ENCODE data around the gene JARID2. TPM values are rescaled to one million over a fixed set of nuclear protein-coding genes. Genes with fewer than 3 reads are reported as not detected.
A peak's percentile ranks its signal among the peaks of the same experiment; 100 is the strongest.

The JARID2 gene
- polyA plus RNA-seq, 3 donors = 26.8 to 28.2 (median 28.0) TPM

DNA sequence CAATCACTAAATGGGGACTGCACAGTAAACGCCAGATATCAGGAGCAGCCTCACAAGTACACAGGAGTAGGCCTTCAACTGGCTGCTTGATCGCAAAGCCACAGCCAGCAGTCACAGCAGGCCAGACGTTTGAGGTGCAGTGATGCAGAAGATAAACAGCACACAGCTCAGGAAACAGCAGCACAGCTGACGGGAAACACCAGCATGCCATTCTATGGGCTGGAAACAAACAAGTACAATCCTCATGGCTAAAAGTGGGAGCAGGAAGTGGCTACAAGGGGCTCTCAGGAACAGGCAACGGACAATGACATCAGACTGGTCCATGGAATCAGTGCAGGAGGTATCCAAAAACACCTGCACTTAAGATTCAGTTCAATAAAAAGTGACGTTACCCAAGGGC lies 305.9 kb downstream of the JARID2 start:
- no peak for DNase-seq (ENCODE audit: low read depth in 3 of 3, low spot score in 2 of 3)

DNA sequence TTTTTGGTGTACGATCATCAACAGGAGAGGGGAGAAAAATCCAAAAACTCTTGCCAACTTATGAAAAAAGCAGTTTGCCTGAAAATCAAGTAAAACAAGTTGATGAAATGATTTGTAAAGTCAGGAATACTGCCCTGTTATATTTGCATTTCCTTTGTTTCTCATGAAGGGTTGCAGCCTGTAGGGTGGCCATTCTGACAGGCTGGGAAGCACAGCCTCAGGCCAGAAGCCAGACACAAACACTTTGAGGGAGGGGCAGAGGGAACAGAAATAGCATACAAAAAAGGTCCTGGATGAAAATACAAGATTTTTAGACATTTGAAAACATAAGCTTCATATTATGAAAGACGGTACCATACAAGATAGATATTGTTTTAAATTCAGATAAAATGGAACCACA lies 307.2 kb downstream of the JARID2 start:
- DNase-seq (ENCODE audit: low read depth in 3 of 3, low spot score in 2 of 3) = no peak

DNA sequence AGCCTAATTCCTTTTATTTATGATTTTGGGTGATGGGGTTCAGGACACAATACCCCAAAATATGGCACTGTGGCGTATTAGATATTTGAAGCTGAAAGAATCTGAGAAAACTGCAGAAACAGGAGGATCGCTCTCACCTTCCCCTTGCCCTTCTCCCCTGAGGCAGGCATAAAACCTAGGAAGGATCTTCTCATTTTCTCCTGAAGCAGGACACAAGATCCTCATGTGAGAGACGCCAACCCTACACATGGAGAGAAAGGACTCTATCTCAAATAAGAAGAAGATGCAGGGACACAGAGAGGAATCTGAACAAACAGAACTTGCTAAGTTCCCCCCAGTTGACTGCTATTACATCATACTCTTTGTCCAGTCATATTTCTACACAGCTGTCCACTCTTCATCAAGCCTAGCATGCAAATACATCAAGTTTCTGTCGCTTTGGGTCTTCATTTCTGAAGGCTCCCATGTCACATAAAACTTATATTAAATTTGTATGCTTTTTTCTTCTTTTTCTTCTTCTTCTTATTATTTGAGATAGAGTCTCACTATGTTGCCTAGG lies 307.9 kb downstream of the JARID2 start:
- no peak for DNase-seq (ENCODE audit: low read depth in 3 of 3, low spot score in 2 of 3)

DNA sequence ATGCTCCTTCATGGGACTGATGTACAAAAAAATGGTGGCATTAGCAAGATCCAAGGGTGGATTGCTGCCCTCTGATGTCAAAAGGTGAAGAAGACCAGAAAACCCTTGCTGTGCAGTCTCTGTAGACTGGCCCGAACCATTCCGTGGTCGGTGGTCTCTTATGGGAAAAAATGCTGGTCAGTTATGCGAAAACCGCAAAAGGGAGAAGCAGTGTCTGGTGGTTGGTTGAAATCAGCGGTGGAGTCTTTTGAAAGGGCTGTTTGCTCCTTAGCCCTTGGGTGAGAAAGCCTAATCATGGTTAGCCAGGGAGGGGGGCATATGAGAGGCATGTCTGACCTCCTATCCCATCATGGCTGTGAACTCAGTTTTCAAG lies 308.8 kb downstream of the JARID2 start:
- DNase-seq (ENCODE audit: low read depth in 3 of 3, low spot score in 2 of 3) = no peak

DNA sequence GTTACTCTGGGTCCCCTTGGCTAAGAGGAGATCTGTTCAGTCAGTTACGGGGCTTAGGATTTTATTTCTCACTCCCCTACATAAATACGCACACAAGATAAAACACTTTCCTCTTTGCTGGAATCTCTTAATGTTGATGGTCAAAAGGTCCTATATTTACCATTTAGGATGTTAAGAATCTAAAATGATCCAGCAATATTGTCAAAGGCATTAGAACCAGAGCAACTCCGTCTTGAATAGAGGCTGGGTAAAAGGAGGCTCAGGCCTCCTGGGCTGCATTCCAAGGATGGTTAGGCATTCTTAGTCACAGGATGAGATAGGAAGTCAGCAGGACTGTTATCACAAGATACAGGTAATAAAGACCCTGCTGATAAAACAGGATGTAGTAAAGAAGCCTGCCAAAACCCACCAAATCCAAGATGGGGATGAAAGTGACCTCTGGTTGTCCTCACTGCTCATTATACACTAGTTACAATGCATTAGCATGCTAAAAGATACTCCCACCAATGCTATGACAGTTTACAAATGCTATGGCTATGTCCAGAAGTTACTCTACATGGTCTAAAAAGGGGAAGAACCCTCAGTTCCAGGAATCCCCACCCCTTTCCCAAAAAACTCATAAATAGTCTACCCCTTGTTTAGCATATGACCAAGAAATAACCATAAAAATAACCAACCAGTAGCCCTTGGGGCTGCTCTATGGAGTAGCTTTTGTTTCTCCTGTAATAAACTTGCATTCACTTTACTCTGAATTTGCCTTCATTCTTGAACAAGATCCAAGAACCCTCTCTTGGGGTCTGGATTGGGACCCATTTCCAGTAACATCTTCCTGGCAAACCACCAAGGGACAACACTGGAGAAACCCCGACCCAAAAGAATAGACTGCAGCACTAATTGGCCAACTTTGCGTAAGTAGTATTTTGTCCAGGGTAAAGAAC lies 309.5 kb downstream of the JARID2 start:
- DNase-seq (ENCODE audit: low read depth in 3 of 3, low spot score in 2 of 3) = no peak

DNA sequence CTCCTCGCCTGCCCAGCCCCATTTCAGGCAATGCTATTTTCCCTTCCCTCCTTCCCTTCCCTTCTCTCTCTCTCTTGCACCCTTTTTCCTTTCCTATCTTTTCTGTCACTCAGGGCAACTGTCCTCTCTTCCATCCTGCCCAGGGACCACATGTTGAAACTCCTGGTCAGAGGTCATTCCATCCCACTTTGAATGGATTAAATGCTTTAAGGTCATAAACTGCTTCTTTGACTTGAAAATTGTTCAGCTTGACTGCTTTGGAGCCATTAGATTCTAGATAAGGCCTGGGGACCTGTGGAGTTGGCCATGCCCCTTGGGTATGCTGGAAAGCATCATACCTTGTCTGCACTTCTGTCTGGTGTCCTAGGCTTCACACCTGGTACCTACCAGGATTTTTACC lies 310.8 kb downstream of the JARID2 start:
- DNase-seq (ENCODE audit: low read depth in 3 of 3, low spot score in 2 of 3) = no peak

DNA sequence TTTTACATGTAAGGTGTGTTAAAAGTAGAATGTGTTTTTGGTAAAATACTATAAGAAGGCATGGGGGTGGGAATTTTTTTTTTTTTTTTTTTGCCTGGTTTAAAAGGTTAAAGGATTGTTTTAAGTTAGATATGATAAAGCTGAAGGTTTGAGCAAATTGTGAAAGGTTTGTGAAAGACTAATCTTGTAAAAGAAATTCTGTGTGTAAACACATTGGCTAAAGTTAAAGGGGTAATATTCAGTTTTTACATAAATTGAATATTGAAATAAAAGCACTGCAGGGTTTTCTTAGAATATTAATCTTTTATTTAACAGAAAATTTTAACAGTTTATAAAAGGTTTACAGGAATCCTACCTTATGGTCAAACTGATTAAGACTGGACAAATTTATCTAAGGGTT lies 311.3 kb downstream of the JARID2 start:
- no peak for DNase-seq (ENCODE audit: low read depth in 3 of 3, low spot score in 2 of 3)

DNA sequence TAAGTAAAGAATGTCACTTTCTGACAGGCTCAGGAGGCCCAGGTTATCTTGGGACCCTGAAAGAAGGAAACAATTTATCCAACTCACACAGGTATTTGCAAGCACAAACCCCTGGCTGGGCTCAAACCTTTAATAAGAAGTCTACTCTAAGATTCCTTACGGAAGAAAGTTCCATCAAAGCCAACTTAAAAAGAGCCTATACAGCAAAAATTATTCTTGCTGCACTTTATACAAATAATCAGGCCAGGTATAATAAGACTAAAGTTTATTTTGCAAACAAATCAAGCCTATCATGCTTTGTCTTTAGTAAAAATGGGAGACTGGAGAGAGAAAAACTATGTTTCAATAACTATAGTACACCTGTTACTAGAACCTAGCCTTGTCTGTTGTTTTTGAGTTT lies 314.8 kb downstream of the JARID2 start:
- DNase-seq (ENCODE audit: low read depth in 3 of 3, low spot score in 2 of 3) = no peak

DNA sequence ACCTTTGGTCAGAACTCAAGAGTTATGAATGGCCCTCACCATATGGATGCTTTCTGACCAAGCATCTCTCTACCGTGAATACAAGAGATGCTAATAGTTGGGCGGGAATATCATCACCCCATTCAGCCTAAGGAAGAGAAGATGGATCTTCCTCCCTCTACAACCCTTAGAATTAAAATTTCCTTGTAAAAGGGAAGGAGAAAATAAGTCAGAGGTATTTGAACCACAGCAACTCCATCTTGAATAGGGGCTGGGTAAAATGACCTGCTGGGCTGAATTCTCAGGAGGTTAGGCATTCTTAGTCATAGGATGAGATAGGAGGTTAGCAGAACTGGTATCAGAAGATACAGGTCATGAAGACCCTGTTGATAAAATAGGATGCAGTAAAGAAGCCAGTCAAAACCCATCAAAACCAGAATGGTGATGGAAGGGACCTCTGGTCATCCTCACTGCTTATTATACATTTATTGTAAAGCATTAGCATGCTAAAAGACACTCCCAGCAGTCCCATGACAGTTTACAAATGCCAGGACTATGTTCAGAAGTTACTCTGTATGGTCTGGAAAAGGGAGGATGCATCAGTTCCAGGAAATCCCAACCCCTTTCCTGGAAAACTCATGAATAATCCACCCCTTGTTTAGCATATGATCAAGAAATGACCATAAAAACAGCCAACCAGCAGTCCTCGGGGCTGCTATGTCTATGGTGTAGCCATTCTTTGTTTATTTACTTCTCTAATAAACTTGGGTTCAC lies 315.8 kb downstream of the JARID2 start:
- DNase-seq (ENCODE audit: low read depth in 3 of 3, low spot score in 2 of 3) = no peak

DNA sequence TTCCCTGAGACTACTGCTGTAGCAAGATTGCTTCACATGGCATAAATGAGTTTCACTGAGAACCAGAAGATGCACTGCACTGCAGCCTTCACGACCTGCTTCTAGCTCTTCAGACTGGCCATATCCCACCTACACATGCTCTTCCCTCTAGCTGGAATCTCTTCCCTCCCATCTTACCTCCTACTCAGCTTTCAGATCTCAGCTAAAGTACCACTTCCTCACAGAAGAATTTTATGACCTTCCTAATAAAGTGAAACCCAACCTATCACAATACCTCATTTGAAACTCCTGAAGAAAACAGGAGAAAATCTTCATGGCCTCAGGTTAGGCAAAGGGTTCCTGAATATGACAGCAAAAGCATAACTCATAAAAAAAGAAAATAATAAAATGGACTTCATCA lies 317.1 kb downstream of the JARID2 start:
- no peak for DNase-seq (ENCODE audit: low read depth in 3 of 3, low spot score in 2 of 3)

DNA sequence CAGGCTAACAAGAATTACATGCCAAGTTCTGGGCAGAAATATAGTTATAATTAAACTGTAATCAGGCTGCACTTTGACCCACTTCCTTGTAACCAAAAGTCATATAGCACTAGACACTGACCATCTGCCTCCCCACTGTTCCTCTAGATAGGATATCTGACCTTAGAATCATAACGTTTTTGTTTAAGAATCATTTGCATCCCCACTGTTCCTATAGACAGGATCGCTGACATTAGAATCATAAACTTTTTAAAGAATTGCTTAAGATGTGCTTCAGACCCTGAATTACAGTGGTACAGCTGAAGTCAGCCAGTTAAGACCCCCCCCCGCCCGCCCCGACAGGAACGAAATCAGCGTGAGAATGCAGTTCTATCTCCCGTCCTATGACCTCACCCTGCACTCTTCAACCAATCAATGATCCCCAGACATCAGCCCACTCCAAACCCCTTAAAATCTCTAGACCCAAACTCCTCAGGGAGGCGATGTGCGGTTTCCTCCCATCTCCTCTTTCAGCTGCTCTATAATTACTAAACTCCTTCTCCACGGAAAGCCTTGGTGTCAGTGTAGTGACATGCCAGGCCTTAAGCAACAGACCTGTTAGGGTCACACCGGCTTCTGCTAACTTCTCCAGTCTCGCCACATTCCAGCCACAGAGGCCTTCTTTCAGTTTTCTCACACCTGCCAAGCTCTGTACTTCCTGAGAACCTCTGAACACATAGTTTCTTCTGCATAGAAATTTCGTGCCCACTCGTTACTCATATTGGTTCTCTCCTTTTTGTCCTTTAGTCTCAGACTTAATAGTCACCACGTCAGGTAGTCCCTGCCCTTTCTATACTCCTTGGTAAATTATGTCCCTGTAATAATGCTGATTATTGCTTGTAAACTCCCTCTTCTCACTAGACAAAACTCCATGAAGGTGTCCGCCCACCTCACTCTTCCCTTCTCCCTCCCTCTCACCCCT lies 323.4 kb downstream of the JARID2 start:
- DNase-seq (ENCODE audit: low read depth in 3 of 3, low spot score in 2 of 3) = peak in 1 of 3 donors; percentile 44

DNA sequence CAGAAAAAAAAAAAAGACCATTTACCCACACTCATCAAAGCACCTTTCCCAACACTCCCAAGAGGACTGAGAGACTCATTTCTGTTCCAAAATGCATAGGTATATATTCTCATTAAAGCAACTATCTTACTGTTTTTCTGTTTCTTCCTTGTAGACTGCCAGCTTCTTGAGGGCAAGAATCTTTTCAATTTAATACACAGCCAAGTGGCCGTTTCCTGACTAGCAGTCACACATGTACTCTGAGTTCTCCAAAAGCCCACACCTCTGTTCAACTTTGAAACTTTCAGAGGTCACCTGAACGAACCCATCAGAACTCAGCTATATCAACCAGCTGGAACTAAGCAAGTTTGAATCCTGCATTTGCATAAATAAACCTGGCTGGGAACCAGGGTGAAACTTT lies 324.3 kb downstream of the JARID2 start:
- DNase-seq (ENCODE audit: low read depth in 3 of 3, low spot score in 2 of 3) = no peak

Measured in right renal cortex interstitium (tissue), 3 donors.